GM18498 (cell line): ENCODE results near the gene GJB4.

Experiments
- ATAC-seq: cut with Tn5 transposase; IDR thresholded peaks from one replicate; pipeline ENCODE4 v1.9.1; 2021; ENCODE audit warnings: mild to moderate bottlenecking, moderate library complexity; ENCODE audit not compliant: unreplicated experiment

The GJB4 gene

DNA sequence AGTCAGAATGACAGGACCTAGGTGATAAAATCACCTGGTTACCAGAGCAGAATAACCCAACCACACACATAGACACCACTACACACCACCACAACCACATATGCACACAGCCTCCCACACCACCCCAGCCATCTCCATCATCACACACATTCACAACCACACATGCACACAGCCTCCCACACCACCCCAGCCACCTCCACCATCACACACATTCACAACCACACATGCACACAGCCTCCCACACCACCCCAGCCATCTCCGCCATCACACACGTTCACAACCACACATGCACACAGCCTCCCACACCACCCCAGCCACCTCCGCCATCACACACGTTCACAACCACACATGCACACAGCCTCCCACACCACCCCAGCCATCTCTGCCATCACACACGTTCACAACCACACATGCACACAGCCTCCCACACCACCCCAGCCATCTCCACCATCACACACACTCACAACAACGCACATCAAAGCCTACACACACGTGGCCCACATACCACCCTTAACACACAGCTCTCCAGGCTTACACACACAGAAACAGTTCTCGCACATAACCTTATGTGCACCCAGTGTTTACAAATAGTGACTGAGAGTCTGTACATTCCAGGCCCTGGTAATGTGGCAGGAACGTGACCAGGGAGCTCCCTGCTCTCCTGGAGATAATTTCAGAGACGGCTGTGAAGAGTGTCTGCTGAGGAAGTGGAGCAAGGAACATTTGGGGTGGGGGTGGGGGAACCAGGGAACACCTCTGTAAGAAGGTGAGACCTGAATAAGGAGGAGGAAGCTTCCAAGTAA is 18.2 kb downstream of the GJB4 start:
- no peak for ATAC-seq

DNA sequence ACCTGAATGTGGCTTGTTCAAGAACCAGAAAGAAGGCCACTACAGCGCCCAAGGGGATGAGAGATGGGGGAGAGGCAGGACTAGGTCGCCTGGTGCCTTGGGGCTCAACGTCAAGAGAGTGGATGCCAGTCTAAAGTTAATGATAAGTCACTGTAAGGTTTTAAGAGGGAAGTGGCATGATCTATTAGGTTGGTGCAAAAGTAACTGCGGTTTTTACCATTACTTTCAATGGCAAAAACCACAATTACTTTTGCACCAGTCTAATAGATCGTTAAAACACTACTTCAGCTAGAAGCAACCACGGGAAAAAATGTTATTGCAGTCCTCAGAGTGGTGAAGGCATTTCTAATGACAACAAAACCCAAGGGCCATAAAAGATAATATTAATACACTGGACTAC is 18.8 kb downstream of the GJB4 start:
- no peak for ATAC-seq

DNA sequence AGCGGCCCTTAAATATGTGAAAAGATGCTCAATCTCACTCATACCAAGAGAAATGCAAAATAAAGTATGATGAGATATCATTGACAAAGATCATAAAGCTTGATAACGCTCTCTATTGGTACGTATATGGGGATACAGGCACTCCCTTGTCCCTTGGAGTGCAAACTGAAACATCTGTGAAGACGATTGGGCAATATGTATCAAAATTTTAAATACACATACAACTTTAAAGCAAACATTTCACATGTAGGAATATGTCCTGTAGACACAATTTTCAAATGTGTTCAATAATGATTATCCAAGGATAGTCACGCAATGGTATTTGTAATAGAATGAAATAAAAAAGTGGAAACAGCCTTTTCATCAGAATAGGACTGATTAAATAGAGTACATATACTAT is 19.5 kb downstream of the GJB4 start:
- ATAC-seq: no peak

DNA sequence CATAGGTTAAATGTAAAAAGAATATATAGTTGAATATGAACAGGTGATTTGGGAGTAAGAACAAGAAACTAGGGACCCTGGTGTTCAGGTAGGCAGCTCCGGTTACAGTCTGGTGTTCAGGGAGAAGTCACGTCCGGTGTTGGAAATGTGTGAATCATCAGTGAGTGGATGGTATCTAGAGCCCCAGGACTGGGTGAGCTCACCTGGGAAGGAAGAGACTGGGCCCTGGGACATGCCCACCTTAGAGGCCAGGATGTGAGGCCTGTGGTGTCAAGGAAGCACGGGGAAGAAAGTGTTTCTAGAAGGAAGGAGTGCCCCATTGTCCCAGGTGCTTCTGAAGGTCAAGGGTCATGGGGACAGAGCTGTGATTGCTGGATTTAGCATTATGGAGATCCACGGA is 20.0 kb downstream of the GJB4 start:
- no peak for ATAC-seq

DNA sequence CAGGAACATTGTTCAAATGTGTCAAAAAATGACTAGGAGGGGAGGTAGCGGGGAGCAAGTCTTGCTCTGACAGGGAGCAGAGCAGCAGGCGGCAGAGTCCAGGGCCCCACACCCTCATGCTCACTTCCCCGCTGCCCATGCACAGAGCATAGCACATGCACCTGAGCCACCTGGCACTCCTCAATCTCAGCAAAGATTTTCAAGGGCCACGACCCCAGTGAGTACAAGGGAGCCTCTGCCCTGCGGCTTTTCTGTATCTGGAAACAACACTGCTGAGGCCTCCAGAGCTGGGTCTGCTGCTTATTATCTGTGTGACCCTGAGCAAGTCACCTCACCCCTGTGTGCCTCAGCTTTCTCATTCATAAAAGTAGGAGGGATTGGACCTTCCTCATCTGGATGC is 20.4 kb downstream of the GJB4 start:
- no peak for ATAC-seq

DNA sequence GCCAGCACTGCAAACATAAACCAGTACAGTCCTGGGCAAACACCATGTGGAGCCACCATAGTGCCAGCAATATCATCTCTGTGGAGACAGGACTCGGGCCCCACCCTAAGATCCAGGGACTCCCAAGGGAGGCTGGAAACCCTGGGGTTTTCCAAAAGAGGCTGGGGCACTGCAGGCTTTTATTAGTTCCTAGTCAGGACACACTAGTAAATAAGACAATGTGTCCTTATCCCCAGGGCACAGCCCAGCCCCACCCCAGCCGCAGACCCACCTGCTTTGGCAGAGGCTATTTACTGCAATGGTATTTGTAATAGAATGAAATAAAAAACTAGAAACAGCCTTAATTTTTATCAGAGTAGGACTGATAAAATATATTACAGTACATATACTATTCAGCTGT is 21.0 kb downstream of the GJB4 start:
- no peak for ATAC-seq

DNA sequence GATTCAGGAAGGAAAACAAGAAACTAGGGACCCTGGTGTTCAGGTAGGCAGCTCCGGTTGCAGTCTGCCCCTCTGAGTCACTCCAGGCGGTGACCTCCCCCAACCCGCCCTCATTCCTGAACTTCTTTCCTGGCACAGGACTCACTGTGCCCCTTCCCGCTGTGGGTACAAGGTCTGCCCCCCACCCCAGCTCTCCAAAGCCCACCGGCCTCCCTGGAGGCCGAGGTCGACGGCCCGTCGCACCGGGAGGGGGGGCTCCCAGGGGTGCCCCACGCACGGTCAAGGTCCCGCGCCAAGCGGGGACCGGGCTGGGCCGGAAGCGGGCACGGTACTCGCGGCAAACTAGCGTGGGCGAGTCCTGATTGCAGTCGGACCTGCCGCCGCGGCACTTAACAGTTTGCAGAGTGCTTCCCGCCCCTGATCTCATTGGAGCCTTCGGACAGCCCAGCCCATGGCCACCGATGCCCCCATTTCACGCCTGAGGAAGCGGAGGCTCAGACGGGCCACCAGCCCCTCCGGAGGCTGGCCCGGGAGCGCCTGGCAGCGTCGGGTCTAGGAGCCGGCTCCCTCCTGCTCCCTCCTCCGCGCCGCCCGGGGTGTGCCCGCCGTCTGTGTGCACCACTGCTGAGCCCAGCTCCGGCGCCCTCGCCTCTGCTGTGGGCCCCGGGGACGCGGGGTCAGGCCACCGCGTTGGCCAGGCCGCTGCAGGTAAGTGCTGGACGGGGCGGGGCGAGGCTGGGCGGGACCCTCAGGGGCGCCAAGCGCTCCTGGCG is 21.7 kb downstream of the GJB4 start, which contains the start of gene GJB3:
Gene GJB3, plus strand, starts transcription at position 144 of the 773 bp plus-strand sequence. CDS start 3,549 bp downstream, outside the sequence.
- no peak for ATAC-seq

DNA sequence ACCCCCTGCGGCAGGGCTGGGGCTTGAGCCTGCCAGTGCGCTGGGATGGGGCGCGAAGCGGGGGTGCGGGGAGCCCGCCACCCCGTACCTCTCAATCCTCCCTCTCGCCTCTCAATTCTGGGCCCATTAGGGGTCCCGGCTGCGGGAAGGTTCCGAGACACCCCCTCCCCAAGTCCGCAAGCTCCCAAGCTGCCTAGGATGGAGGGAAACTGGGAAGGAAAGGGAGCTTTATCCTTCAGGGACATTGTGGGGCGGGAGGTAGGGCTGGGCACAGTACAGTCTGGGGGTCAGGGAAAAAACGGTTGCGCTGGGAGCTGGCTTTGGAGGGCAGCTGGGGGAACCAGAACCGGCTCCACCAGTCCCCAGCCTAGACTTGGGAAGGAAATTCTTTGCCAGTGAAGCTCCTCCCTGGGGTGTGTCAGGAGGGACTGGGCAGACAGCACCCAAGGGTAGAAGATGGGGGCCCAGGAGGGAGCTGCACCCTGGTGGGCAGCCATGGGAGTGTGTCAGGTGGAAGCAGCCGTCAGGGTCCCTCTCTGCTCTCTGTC is 22.4 kb downstream of the GJB4 start:
- no peak for ATAC-seq

DNA sequence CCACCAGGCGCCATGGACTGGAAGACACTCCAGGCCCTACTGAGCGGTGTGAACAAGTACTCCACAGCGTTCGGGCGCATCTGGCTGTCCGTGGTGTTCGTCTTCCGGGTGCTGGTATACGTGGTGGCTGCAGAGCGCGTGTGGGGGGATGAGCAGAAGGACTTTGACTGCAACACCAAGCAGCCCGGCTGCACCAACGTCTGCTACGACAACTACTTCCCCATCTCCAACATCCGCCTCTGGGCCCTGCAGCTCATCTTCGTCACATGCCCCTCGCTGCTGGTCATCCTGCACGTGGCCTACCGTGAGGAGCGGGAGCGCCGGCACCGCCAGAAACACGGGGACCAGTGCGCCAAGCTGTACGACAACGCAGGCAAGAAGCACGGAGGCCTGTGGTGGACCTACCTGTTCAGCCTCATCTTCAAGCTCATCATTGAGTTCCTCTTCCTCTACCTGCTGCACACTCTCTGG is 25.2 kb downstream of the GJB4 start:
- ATAC-seq: no peak

DNA sequence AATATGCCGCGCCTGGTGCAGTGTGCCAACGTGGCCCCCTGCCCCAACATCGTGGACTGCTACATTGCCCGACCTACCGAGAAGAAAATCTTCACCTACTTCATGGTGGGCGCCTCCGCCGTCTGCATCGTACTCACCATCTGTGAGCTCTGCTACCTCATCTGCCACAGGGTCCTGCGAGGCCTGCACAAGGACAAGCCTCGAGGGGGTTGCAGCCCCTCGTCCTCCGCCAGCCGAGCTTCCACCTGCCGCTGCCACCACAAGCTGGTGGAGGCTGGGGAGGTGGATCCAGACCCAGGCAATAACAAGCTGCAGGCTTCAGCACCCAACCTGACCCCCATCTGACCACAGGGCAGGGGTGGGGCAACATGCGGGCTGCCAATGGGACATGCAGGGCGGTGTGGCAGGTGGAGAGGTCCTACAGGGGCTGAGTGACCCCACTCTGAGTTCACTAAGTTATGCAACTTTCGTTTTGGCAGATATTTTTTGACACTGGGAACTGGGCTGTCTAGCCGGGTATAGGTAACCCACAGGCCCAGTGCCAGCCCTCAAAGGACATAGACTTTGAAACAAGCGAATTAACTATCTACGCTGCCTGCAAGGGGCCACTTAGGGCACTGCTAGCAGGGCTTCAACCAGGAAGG is 25.8 kb downstream of the GJB4 start:
- ATAC-seq: no peak

DNA sequence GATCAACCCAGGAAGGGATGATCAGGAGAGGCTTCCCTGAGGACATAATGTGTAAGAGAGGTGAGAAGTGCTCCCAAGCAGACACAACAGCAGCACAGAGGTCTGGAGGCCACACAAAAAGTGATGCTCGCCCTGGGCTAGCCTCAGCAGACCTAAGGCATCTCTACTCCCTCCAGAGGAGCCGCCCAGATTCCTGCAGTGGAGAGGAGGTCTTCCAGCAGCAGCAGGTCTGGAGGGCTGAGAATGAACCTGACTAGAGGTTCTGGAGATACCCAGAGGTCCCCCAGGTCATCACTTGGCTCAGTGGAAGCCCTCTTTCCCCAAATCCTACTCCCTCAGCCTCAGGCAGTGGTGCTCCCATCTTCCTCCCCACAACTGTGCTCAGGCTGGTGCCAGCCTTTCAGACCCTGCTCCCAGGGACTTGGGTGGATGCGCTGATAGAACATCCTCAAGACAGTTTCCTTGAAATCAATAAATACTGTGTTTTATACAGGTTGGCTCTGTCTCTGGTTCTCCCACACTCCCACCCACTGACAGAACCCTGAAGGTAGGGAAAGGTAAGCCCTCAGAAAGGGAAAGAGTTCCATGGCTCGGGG is 26.4 kb downstream of the GJB4 start:
- ATAC-seq: no peak

DNA sequence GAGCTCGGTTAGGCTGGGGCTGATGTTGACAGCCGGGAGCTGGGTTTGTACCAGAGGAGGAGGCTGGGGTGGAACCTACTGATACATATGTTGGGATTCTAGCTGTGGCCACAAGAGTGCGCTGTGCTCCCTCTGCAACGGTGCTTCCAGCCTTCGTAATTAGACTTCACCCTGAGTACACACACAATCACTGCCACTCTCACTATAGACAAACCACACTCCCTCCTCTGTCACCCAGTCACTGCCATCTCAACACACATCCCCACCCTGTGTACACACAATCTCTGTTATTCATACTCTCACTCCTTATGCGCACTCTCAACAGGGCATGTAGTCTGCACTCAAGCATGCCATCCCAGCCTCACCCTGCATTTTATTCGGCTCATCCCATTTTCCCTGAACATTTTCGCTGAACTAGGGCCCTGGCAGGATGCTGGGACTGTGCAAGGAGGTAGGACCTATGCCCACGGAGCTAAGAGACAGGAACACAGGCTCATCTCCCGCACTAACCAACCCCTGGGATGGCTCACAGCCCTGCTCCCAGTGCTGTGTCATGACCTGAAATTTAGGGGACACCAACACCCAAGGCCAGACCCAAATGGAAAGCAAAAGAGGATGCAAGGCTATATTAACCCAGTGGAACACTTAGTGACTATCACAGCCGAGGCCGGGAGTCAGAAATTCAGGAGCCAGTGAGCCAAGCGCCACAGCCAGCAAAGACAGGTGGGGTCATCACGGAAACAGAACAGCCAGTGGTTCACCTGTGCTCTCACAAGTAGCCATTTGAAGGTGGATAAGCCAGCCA is 27.2 kb downstream of the GJB4 start:
- ATAC-seq: no peak

DNA sequence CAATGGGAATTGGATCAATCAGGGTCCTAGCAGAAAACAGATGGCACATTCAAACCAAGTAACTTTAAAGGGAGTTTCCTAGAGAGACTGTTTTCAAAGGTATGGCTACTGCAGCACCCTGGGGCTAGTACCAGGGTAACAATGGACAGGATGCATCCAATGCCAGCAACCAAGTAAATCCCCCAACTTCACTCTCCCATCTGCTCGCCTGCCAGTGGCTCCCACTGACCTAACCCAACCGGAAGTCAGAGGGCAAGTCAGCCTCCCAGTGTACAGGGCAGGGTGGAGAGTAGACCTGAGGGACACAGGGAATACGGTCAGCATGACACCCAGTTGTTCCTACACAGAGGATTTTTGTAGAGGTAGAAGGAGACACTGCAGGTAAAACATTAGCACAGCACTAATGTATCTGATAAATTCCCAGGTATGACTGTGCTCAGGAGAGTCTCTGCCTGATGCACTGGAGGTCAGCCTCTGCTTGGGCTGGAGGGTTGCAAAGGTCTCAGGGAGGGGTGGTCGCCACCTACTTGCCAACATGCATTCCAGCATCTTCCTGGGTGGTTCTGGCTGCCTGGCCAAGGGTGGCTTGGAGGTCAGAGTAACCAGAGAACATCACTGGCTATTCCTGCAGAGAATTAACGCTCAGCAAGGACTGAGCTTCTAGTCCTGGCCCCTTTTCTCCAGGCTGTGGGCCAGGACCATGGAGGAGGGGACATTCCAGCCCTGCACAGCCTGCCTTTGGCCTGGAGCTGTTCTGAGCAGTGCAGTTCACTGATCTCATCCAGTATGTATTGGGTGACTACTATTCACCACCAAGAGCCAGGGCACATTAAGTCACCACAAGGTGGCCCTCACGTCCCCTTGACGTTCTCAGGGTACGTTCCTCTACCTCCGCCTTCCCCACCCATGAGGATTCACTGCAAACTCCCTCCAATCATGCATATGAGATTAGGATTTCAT is 28.2 kb downstream of the GJB4 start:
- ATAC-seq: no peak

DNA sequence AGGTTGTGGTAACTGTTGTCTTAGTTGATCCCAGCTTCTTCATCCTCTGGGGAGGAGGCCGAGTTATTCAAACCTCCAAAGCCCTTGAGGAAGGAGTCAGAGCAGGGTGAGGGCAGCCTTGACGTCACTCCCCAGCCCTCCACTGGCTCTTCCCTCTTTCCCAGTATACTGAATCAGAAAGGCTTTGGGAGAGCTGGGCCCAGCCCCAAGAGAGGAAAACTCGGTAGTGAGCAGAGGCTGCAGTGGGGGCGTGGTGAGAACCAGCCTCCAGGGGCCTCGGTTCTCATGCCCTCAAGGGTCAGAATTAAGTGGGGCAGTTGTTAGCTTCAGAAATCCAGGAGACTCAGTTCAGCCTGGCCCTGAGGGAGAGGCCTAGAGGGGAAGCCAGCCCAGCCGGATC is 31.4 kb downstream of the GJB4 start:
- ATAC-seq: no peak

DNA sequence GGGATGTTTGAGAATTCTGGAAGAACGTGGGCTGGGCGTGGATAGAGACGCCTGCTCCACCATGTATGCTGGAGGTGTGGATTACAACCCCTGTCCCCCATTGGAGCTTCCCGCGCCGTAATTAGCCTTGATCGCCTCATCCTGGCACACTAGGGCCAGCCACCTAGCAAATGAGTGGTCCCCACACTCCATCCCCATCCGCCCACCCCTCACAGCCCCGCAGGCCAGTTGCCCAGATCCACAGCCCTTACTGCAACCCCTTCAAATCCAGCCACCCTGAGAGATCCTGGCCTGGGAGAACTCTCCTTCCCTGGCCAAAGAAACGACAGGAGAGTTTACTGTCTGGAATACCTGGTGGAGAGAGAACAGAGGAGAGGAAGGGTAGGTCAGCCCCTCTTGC is 32.9 kb downstream of the GJB4 start:
- no peak for ATAC-seq

DNA sequence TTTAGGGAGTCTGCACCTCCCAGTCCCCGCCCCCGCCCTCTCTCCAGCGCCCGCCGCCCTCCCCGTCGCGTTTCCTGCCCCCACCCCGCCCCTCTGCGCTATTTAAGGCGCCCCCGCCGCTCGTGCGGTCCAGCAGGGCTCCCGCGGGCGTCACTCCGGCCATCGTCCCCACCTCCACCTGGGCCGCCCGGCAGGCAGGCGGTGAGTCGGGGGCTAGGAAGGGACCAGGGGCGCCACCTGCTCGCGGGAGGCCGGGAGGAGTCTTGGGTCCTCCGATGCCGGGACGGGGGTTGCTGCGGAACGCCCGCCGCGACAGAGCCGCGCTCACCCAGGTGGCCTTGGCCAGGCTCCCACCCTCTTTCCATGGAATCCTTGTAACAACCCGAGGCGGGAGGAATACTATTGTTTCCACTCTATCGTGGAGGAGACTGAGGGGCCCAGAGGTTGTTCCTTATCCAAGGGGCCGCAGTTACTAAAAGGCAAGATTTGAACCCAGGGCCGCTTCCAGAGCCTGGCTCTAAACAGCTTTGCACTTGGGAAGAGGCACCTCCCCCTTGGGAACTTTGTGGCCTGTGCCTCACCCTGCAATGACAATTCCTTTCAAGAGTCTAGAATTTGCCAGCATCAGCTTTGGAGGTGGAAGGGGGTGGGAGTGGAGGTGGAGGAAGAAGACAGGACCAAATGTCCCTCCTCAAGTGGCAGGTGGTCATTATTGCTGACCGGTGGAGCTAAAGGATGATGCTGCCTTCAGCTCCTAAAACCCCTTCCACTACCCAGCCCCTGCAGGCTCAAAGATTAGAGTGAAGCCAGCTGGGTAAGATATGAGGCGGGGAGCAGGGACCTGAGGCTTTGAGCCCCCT is 33.6 kb downstream of the GJB4 start, which contains the start of gene GJA4:
Gene GJA4, plus strand, starts transcription at position 132 of the 860 bp plus-strand sequence. CDS start 1,215 bp downstream, outside the sequence.
- no peak for ATAC-seq

DNA sequence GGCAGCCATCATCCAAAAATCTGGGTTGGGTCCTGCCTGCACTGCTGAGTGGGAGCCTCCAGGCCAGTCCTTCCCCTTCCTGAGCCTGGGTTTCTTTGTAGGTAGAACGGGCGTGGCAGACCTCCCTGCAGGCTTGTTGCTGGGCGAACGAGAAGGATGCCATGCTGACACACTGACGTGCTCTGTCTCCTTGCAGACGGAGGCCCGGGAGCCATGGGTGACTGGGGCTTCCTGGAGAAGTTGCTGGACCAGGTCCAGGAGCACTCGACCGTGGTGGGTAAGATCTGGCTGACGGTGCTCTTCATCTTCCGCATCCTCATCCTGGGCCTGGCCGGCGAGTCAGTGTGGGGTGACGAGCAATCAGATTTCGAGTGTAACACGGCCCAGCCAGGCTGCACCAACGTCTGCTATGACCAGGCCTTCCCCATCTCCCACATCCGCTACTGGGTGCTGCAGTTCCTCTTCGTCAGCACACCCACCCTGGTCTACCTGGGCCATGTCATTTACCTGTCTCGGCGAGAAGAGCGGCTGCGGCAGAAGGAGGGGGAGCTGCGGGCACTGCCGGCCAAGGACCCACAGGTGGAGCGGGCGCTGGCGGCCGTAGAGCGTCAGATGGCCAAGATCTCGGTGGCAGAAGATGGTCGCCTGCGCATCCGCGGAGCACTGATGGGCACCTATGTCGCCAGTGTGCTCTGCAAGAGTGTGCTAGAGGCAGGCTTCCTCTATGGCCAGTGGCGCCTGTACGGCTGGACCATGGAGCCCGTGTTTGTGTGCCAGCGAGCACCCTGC is 34.7 kb downstream of the GJB4 start:
- no peak for ATAC-seq
